A673 (cell line): ENCODE data around the gene BATF2. TPM values are rescaled to one million over a fixed set of nuclear protein-coding genes. Genes with fewer than 3 reads are reported as not detected.

ENCODE experiments used
- BruUV-seq: library from RNA; stranded (reverse); fragments of 400-500 nt; replicated peaks from 2 replicates; lab custom pipeline; 2021; lab: Mats Ljungman, UMichigan
- CTCF ChIA-PET: fragments of 300-600 bp; sonication (Branson Sonifier 250); formaldehyde crosslinking; loops from one replicate; lab custom pipeline; 2022; ENCODE audit warnings: antibody characterized with exemption; lab: Charles Lee
- POLR2A ChIA-PET: fragments of 300-600 bp; sonication (Branson Sonifier 250); formaldehyde crosslinking; loops from one replicate; lab custom pipeline; 2022; ENCODE audit warnings: antibody characterized with exemption; ENCODE audit not compliant: low non-redundant PET; lab: Charles Lee
- DNase-seq: peaks from one replicate; pipeline ENCODE4 v3.0.0-alpha.2; 2015; ENCODE audit warnings: low spot score
- H3K27ac ChIP-seq: fragments of 200-600 bp; sonication (generic); 2 replicates; pipeline ENCODE4 v1.5.1; 2016; ENCODE audit warnings: mixed run types, low read depth, mild to moderate bottlenecking, mixed read lengths, antibody characterized with exemption, low read length; ENCODE audit not compliant: poor library complexity, severe bottlenecking
- H3K27me3 ChIP-seq: fragments of 200-600 bp; sonication (generic); replicated peaks from 2 replicates; pipeline ENCODE4 v1.6.1; 2017; ENCODE audit warnings: mixed run types, low read depth, mild to moderate bottlenecking, mixed read lengths, antibody characterized with exemption, low read length; ENCODE audit not compliant: insufficient read depth, poor library complexity
- H3K36me3 ChIP-seq: fragments of 200-600 bp; sonication (generic); 2 replicates; pipeline ENCODE4 v1.6.1; 2016; ENCODE audit warnings: mixed run types, mild to moderate bottlenecking, mixed read lengths, antibody characterized with exemption, low read length; ENCODE audit not compliant: insufficient read depth, poor library complexity, severe bottlenecking
- H3K4me1 ChIP-seq: fragments of 200-600 bp; sonication (generic); 2 replicates; pipeline ENCODE4 v1.6.1; 2017; ENCODE audit warnings: mixed run types, mild to moderate bottlenecking, mixed read lengths, antibody characterized with exemption, low read length; ENCODE audit not compliant: insufficient read depth, poor library complexity, severe bottlenecking
- H3K4me3 ChIP-seq: fragments of 200-600 bp; sonication (generic); 2 replicates; pipeline ENCODE4 v1.5.1; 2016; ENCODE audit warnings: low read depth, mixed run types, mild to moderate bottlenecking, mixed read lengths, low read length; ENCODE audit not compliant: poor library complexity, severe bottlenecking
- H3K9me3 ChIP-seq: fragments of 200-600 bp; sonication (generic); 2 replicates; pipeline ENCODE4 v1.6.1; 2016; ENCODE audit warnings: mixed run types, low read depth, mild to moderate bottlenecking, mixed read lengths, antibody characterized with exemption, low read length; ENCODE audit not compliant: poor library complexity, severe bottlenecking
- EZH2 ChIP-seq: fragments of 200-600 bp; sonication (generic); IDR thresholded peaks from 2 replicates; pipeline ENCODE4 v1.6.1; 2017; ENCODE audit warnings: borderline replicate concordance, low read depth, mild to moderate bottlenecking, mixed read lengths, antibody characterized with exemption, low read length; ENCODE audit not compliant: poor library complexity, severe bottlenecking
- intact Hi-C: fragments of 100-400 bp; cut with micrococcal nuclease; formaldehyde crosslinking; loops from one replicate; pipeline ENCODE4 v1.10.0; 2022; ENCODE audit not compliant: unreplicated experiment
- total RNA-seq: library from RNA; stranded (reverse); gene quantifications from 2 replicates; pipeline ENCODE4 v1.2.3, GENCODE V29; 2021
- TF ChIP-seq, protein P1 (sequence below): fragments of 300-800, 200-600 bp; sonication (generic); conservative IDR thresholded peaks from 2 replicates; pipeline ENCODE4 v1.5.1; 2017; ENCODE audit warnings: low read depth, mild to moderate bottlenecking, antibody characterized with exemption, low read length, moderate library complexity, mixed read lengths

The BATF2 gene
- total RNA-seq, 1 experiment from 2014 or later = not detected

DNA sequence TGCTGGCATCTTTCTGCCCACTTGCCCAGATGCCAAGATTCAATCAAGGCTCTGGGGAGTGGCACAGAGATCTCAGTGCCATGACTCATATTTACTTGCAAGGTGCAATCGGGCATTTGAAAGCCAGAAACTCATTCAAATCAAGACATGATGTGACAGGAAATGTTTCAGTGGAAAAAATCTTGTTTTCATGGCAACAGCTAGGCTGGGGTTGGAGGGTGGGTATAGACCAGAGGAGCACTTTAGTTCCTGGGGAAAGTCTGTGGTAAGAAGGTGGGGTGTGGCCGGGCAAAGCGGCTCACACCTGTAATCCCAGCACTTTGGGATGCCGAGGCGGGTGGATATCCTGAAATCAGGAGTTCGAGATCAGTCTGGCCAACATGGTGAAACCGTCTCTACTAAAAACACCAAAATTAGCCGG is 26.0 kb downstream of the BATF2 start:
- H3K4me1 ChIP-seq = no peaks in the 10 kb centered on the region
- no TSS peak for BruUV-seq
- ChIA-PET CTCF (interaction anchor here (0.7 kb wide), 1 partner anchor 226 kb away, joined by 3 read pairs; no protein-coding TSS in a partner anchor), POLR2A (no interaction called here)
- no peaks in the 10 kb centered on the region for H3K36me3 ChIP-seq
- intact Hi-C loops = no loop called here
- TF ChIP-seq, protein P1, sequence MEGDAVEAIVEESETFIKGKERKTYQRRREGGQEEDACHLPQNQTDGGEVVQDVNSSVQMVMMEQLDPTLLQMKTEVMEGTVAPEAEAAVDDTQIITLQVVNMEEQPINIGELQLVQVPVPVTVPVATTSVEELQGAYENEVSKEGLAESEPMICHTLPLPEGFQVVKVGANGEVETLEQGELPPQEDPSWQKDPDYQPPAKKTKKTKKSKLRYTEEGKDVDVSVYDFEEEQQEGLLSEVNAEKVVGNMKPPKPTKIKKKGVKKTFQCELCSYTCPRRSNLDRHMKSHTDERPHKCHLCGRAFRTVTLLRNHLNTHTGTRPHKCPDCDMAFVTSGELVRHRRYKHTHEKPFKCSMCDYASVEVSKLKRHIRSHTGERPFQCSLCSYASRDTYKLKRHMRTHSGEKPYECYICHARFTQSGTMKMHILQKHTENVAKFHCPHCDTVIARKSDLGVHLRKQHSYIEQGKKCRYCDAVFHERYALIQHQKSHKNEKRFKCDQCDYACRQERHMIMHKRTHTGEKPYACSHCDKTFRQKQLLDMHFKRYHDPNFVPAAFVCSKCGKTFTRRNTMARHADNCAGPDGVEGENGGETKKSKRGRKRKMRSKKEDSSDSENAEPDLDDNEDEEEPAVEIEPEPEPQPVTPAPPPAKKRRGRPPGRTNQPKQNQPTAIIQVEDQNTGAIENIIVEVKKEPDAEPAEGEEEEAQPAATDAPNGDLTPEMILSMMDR = no peak
- TF ChIP-seq EZH2 = no peak
- H3K27ac ChIP-seq = no peak overlapping the region
- H3K4me3 ChIP-seq = no peak overlapping the region
- no peaks in the 10 kb centered on the region for H3K27me3 ChIP-seq
- no peak for DNase-seq
- no peaks in the 10 kb centered on the region for H3K9me3 ChIP-seq

GRCh38 chr11:64969209-64969608 is 27.6 kb downstream of the BATF2 start:
- ChIA-PET CTCF (no interaction called here), POLR2A (no interaction called here)
- Histone ChIP-seq H3K9me3 (no peaks in the 10 kb centered on the region), H3K4me3 (no peak overlapping the region), H3K4me1 (no peaks in the 10 kb centered on the region), H3K36me3 (no peaks in the 10 kb centered on the region), H3K27me3 (no peaks in the 10 kb centered on the region), H3K27ac (no peak overlapping the region)
- TF ChIP-seq EZH2 = no peak
- TF ChIP-seq, protein P1 = no peak
- intact Hi-C loops = no loop called here
- peak; percentile 39 for DNase-seq
- no TSS peak for BruUV-seq

DNA sequence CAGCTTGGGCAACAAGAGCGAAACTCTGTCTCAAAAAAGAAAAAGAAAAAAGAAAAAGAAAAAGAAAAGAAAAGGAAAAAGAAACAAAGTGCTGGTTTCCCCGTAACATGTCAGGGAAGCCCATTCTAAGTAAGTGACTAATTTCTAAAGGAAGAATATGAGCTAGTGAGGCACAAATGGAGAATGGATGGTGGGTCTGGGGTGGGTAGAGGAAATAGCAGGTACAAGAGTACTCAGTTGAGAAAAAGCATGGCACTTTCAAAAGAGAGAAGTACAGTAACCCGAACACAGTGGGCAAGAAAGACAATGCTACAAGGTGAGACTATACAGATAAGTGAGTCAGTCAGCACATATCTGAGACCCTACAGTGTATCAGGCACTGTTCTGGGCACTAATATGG is 29.4 kb downstream of the BATF2 start:
- no peaks in the 10 kb centered on the region for H3K9me3 ChIP-seq
- BruUV-seq = no TSS peak
- no peaks in the 10 kb centered on the region for H3K36me3 ChIP-seq
- intact Hi-C loops = no loop called here
- no peak overlapping the region for H3K4me3 ChIP-seq
- H3K4me1 ChIP-seq = no peaks in the 10 kb centered on the region
- CTCF ChIA-PET = no interaction called here
- H3K27ac ChIP-seq = no peak overlapping the region
- no peaks in the 10 kb centered on the region for H3K27me3 ChIP-seq
- no peak for DNase-seq
- no peak for TF ChIP-seq EZH2
- POLR2A ChIA-PET = no interaction called here

DNA sequence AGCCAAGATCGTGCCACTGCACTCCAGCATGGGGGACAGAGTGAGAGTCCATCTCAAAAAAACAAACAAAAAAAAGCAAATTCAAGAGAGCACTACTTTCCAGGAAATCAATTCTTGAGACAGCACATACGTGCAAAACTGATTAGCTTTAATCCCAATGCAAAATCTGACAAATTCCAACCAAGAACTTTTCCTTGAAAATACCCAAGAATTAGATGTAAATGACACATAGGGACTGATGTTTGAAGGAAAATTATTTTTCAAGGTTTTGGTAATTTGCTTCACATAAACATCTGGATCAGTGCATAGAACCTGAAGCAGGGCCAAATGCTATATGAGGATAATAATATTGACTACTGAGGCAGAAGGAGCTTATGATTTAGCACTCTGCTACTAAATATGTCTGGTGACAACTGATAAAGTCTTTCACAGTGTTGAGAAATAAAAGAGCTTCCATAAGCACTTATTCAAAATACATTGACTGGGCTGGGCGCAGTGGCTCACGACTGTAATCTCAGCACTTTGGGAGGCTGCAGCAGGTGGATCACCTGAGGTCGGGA is 33.6 kb downstream of the BATF2 start:
- H3K27me3 ChIP-seq = no peaks in the 10 kb centered on the region
- CTCF ChIA-PET = no interaction called here
- POLR2A ChIA-PET = no interaction called here
- no peak overlapping the region for H3K27ac ChIP-seq
- no peak overlapping the region for H3K4me3 ChIP-seq
- H3K9me3 ChIP-seq = no peaks in the 10 kb centered on the region
- no peak for TF ChIP-seq EZH2
- TF ChIP-seq, protein P1 = no peak
- BruUV-seq = no TSS peak
- H3K36me3 ChIP-seq = no peaks in the 10 kb centered on the region
- no peak for DNase-seq
- H3K4me1 ChIP-seq = no peaks in the 10 kb centered on the region
- intact Hi-C loops = no loop called here
